Epithelial cell of proximal tubule (primary cell): ENCODE results near the gene KCTD5. TPM values are rescaled to one million over a fixed set of nuclear protein-coding genes. Genes with fewer than 3 reads are reported as not detected.

Experiments
- DNase-seq: peaks from one replicate; pipeline ENCODE4 v3.0.0-alpha.2; 2011; ENCODE audit warnings: low read depth
- H3K4me3 ChIP-seq: 2 replicates; pipeline ENCODE4 v1.5.1; 2011; ENCODE audit warnings: low read depth, mild to moderate bottlenecking, low read length
- total RNA-seq: library from RNA; depleted of rRNA; stranded (reverse); fragments of >200 nt; gene quantifications from 2 replicates; pipeline ENCODE4 v1.2.3, GENCODE V29; 2015
- TF ChIP-seq, protein P1 (sequence below): conservative IDR thresholded peaks from 2 replicates; pipeline ENCODE4 v1.5.1; 2012; ENCODE audit warnings: low read depth, mild to moderate bottlenecking, low read length

The KCTD5 gene
- total RNA-seq, 1 donor from 2014 or later = 45.1 TPM

DNA sequence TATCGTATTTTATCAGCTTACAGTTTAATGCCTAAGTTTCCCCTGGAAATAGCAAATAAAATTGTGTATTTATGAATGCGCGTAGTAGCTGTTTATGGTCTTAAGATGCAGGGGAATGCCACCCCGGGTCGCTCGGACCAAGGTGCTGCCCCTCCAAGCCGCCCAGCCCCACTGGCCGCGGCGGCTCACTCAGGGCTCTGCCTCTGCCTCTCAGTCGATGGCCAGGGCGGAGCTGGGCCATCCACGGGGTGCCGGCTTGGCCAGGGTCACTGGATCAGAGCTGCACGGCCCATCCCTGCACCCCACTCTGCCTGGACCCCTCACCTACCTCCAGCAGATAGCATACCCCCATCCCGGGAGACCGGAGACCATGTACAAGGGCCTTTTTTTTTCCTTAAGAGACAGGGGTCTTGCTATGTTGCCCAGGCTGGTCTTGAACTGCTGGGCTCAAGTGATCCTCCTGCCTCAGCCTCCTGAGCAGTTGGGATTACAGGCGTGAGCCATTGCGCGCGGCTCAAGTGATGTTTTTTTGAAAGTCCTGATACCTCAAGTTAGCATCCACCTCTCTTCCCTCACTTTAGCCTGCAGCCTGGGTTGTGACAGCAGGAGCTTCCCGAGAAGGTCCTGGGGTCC lies 26.7 kb downstream of the KCTD5 start:
- no peak for DNase-seq
- TF ChIP-seq, protein P1, sequence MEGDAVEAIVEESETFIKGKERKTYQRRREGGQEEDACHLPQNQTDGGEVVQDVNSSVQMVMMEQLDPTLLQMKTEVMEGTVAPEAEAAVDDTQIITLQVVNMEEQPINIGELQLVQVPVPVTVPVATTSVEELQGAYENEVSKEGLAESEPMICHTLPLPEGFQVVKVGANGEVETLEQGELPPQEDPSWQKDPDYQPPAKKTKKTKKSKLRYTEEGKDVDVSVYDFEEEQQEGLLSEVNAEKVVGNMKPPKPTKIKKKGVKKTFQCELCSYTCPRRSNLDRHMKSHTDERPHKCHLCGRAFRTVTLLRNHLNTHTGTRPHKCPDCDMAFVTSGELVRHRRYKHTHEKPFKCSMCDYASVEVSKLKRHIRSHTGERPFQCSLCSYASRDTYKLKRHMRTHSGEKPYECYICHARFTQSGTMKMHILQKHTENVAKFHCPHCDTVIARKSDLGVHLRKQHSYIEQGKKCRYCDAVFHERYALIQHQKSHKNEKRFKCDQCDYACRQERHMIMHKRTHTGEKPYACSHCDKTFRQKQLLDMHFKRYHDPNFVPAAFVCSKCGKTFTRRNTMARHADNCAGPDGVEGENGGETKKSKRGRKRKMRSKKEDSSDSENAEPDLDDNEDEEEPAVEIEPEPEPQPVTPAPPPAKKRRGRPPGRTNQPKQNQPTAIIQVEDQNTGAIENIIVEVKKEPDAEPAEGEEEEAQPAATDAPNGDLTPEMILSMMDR = no peak
- no peak overlapping the region for H3K4me3 ChIP-seq

DNA sequence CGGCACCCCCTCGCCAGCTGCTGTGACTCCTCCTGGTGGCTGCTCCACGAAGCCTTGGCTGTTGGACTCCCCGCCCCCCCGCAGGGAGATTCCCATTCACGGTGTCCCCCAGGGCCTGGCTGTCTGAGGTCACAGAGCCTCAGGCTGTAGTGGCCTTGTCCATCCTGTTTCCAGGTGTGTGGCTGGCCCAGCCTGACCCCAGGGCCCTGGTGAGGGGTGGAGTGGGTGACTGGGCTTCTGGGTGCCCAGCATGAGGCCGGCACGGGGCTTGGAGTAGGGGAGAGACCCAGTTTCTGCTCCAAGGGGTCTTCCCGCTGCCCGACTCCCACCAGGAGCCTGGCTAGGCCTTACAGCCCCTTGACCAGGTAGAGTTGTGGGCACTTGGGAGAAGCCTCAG lies 27.3 kb downstream of the KCTD5 start:
- TF ChIP-seq, protein P1 = no peak
- DNase-seq = no peak

DNA sequence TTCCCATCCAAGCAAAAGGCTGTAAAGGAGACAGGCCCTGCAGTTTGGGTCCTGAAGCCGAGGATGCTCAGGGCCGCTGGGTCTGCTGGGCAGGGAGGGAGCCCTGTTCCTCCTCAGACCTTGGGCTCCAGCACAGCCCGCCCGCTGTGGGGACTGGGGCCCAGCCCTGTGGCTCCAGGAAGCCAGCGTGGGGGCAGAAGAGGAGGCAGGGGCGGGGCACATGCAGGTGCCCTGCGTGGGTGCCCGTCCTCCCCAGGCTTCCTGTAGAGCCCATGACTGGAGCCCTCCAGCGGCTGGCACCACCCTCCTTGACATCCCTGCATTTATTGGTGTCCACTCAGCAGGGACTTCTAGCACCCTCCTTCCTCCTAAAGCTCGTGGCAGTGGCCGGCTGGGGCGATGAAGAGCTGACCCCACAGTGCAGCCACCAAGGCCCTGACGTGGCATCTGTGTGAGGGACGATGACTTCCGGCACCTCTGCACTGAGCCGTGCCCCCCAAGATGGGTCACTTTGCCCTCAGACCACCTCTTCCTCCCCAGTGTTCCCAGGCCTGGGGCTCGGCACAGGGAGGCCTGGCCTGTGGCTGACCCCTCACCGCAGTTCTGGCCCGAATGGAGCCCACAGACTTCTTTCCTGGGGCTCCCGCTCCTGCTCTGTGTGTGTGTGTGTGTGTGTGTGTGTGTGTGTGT lies 27.8 kb downstream of the KCTD5 start:
- no peak overlapping the region for H3K4me3 ChIP-seq
- no peak for DNase-seq
- TF ChIP-seq, protein P1 = no peak

More for the DNA sequence above, 27.3 kb downstream of the KCTD5 start:
- H3K4me3 ChIP-seq = no peak overlapping the region

DNA sequence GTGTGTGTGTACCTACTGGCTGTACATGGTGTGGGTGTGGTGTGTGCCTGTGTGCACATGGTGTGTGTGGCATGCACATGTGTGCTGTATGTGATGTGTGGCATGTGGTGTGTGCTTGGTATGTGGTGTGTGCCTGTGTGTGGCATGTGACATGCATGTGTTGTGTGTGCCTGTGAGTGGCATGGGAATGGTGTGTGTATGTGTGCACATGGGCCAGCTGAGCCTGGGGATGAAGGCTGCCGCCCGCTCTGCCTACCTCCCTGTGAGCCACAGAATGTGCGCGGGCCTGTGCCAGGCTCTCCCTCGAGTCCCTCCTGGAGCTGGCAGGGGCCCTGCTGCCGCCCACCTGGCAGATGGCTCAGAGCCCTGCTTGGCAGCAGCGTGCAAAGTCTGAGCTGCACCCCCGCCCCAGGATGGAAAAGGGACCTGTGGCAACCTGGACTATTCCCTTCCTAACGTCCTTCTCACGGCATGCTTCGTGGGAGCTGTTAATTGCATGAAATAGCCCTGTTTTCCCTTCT lies 28.4 kb downstream of the KCTD5 start:
- TF ChIP-seq, protein P1 = no peak
- H3K4me3 ChIP-seq = no peak overlapping the region
- DNase-seq = no peak

DNA sequence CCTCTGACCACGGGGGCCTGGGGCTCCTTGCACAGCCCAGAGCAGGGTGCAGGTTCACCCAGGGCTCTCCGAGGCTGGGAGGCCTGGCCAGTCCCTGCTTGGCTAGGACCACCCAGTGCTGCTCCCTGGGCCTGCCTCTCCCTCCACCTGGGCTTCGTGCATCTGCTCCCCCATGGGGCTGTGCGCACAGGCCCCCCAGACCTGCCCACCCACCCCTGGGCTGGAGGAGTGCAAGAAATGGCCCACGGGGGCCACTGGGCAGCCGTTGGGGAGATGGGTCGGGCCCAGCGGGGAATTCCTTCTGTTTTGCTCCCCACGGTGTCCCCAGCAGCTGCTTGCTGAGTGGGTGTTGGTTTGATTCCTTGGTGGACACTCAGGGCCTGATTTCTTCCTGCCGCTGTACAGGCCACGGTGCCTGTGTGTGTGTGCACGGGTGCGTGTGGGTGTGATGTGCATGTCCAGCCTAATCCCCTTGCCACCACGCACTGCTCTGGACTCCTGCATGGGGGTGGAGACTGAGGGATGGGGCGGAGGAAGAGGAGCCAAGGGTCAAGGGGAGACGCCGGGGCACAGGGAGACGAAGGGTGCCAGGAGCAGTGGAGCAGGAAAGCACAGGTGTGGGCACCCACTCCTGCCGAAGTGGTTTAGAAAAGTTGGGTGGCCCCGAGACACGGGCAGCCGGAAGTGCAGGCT lies 29.2 kb downstream of the KCTD5 start:
- DNase-seq = no peak
- no peak overlapping the region for H3K4me3 ChIP-seq
- TF ChIP-seq, protein P1 = no peak

DNA sequence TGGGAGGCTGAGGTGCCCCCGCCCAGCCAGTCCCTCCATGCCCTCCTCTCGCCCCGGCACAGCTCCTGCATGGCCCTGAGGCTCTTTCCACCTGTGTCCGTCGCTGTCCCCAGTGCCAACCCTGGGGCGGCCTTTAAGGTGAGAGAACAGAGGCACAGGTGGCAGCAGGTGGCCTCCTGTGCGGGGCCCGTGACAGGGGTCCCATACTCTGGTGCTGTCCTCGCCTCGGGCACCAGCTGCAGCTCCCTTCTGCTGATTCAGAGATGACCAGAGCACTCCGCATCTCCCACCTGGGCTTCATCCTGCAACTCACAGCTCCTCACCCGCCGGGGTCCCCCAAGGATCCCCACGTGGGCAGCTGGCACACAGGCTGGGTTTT lies 29.7 kb downstream of the KCTD5 start:
- H3K4me3 ChIP-seq = no peak overlapping the region
- TF ChIP-seq, protein P1 = no peak
- DNase-seq = no peak
